ENCODE measurements around the gene KLHDC10. TPM values are rescaled to one million over a fixed set of nuclear protein-coding genes. Genes with fewer than 3 reads are reported as not detected.

KLHDC10 gene
- total and polyA plus RNA-seq, 2 donors (not counting 3 experiments of a cell fraction or from before 2014, with no cell fraction given) = 14.9 to 31.3 TPM

GRCh38 chr7:130157700-130158099, 87.4 kb downstream of the KLHDC10 start:
- no TSS peak for BruUV-seq (replicated peaks)
- Histone ChIP-seq H3K4me3 (replicated peaks in 1 of 3; ENCODE audit: insufficient read depth in 1 of 3, low read depth in 1 of 3, low read length in 3 of 3) (no peak overlapping the region), H3K27me3 (ENCODE audit: control insufficient read depth in 2 of 2, insufficient read depth in 2 of 2, low read length in 2 of 2) (no peaks in the 10 kb centered on the region), H3K9me3 (replicated peaks; ENCODE audit: control insufficient read depth, insufficient read depth, low read length) (no peaks in the 10 kb centered on the region), H3K4me2 (ENCODE audit: insufficient read depth, low read length) (no peak overlapping the region), H3K9ac (replicated peaks; ENCODE audit: extremely low read depth, insufficient read depth, low read length) (no peak overlapping the region), H3K27ac (ENCODE audit: insufficient read depth, low read depth, low read length) (no peak overlapping the region), H4K20me1 (replicated peaks; ENCODE audit: control insufficient read depth, extremely low read depth, insufficient read depth, low read length) (no peaks in the 10 kb centered on the region), H3K36me3 (ENCODE audit: control insufficient read depth in 2 of 2, extremely low read depth in 1 of 2, insufficient read depth in 2 of 2, low read length in 2 of 2) (peaks cover 0 to 3% of the 10 kb centered on the region in 2 experiments), H3K9me1 (replicated peaks; ENCODE audit: control insufficient read depth, extremely low read depth, insufficient read depth, low read length) (no peaks in the 10 kb centered on the region), H3K4me1 (ENCODE audit: control insufficient read depth, extremely low read depth, insufficient read depth, low read length) (no peaks in the 10 kb centered on the region), H2AFZ (ENCODE audit: low read depth, low read length) (no peak overlapping the region), H3K79me2 (ENCODE audit: control insufficient read depth, insufficient read depth, low read length) (no peaks in the 10 kb centered on the region)
- intact Hi-C loops (cut with micrococcal nuclease) (no loop called here), dilution Hi-C loops (cut with MboI; ENCODE audit: extremely low pct_ligation_motif_present, low sequenced_read_pairs) (no loop called here)
- no peak for DNase-seq (ENCODE audit: low read depth, low spot score)
- CTCF ChIA-PET = no interaction called here
- TF ChIP-seq, protein P1, sequence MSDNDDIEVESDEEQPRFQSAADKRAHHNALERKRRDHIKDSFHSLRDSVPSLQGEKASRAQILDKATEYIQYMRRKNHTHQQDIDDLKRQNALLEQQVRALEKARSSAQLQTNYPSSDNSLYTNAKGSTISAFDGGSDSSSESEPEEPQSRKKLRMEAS (IDR thresholded peaks at IDR 0.05; ENCODE audit: insufficient read depth, insufficient read length) = no peak
- TF ChIP-seq JUN (IDR thresholded peaks at IDR 0.05; ENCODE audit: borderline replicate concordance, insufficient read depth, insufficient read length, low read depth) = no peak
- no peak for TF ChIP-seq EZH2 (IDR thresholded peaks at IDR 0.05; ENCODE audit: borderline replicate concordance, low read depth, low read length, severe bottlenecking)
- POLR2A ChIA-PET = no interaction called here
- FAIRE-seq = no peak

DNA sequence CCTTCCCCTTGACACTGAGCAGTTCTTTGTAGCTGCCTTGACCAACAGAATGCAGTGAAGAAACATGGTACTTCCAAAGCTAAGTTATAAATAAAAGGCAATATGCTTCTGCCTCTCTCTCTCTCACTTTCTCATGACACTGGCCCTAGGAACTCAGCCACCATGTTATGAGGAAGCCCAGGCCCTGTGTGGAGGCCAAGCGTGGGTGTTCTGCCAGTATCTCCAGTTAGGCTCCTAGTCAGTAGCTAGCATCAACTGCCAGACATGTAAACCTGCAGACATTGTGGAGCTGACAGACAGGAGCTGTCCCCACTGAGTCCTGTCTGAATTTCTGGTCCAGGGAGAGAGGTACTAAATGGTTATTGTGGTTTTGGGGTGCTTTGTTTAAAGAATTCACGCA, 89.7 kb downstream of the KLHDC10 start:
- dilution Hi-C loops (cut with MboI; ENCODE audit: extremely low pct_ligation_motif_present, low sequenced_read_pairs) = no loop called here
- H3K9me1 ChIP-seq (replicated peaks; ENCODE audit: control insufficient read depth, extremely low read depth, insufficient read depth, low read length) = no peaks in the 10 kb centered on the region

More for the DNA sequence above, 89.7 kb downstream of the KLHDC10 start:
- DNase-seq (ENCODE audit: low read depth, low spot score) = no peak
- H4K20me1 ChIP-seq (replicated peaks; ENCODE audit: control insufficient read depth, extremely low read depth, insufficient read depth, low read length) = no peaks in the 10 kb centered on the region
- H3K79me2 ChIP-seq (ENCODE audit: control insufficient read depth, insufficient read depth, low read length) = no peaks in the 10 kb centered on the region
- H3K9ac ChIP-seq (replicated peaks; ENCODE audit: extremely low read depth, insufficient read depth, low read length) = no peak overlapping the region
- FAIRE-seq = no peak
- BruUV-seq (replicated peaks) = no TSS peak
- no peaks in the 10 kb centered on the region for H3K27me3 ChIP-seq (ENCODE audit: control insufficient read depth in 2 of 2, insufficient read depth in 2 of 2, low read length in 2 of 2)
- TF ChIP-seq, protein P2, sequence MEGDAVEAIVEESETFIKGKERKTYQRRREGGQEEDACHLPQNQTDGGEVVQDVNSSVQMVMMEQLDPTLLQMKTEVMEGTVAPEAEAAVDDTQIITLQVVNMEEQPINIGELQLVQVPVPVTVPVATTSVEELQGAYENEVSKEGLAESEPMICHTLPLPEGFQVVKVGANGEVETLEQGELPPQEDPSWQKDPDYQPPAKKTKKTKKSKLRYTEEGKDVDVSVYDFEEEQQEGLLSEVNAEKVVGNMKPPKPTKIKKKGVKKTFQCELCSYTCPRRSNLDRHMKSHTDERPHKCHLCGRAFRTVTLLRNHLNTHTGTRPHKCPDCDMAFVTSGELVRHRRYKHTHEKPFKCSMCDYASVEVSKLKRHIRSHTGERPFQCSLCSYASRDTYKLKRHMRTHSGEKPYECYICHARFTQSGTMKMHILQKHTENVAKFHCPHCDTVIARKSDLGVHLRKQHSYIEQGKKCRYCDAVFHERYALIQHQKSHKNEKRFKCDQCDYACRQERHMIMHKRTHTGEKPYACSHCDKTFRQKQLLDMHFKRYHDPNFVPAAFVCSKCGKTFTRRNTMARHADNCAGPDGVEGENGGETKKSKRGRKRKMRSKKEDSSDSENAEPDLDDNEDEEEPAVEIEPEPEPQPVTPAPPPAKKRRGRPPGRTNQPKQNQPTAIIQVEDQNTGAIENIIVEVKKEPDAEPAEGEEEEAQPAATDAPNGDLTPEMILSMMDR (IDR thresholded peaks at IDR 0.05; ENCODE audit: extremely low read depth in 1 of 2, insufficient read depth in 1 of 2, low read depth in 1 of 2, low read length in 2 of 2) = no peak
- TF ChIP-seq, protein P1 (IDR thresholded peaks at IDR 0.05; ENCODE audit: insufficient read depth, insufficient read length) = no peak
- no peak for TF ChIP-seq MYC (IDR thresholded peaks at IDR 0.05; ENCODE audit: low read depth, low read length)
- TF ChIP-seq EZH2 (IDR thresholded peaks at IDR 0.05; ENCODE audit: borderline replicate concordance, low read depth, low read length, severe bottlenecking) = no peak
- no peak for TF ChIP-seq FOS (IDR thresholded peaks at IDR 0.05; ENCODE audit: borderline replicate concordance, insufficient read depth, low read length)
- no peak for TF ChIP-seq POLR2AphosphoS5 (IDR thresholded peaks at IDR 0.05; ENCODE audit: insufficient read depth, low read depth, low read length)
- TF ChIP-seq POLR2A (IDR thresholded peaks at IDR 0.05; ENCODE audit: low read depth, low read length) = no peak
- TF ChIP-seq GATA2 (IDR thresholded peaks at IDR 0.05; ENCODE audit: insufficient read depth, insufficient read length, low read depth, low read length) = no peak
- H3K4me2 ChIP-seq (ENCODE audit: insufficient read depth, low read length) = no peak overlapping the region
- CTCF ChIA-PET = interaction anchor here (1.0 to 1.6 kb wide), 3 partner anchors 12 to 88 kb away, joined by 3 to 5 read pairs (median 3); no protein-coding TSS in a partner anchor
- no peak overlapping the region for H3K27ac ChIP-seq (ENCODE audit: insufficient read depth, low read depth, low read length)
- peaks cover 0 to 3% of the 10 kb centered on the region in 2 experiments for H3K36me3 ChIP-seq (ENCODE audit: control insufficient read depth in 2 of 2, extremely low read depth in 1 of 2, insufficient read depth in 2 of 2, low read length in 2 of 2)
- intact Hi-C loops (cut with micrococcal nuclease) = no loop called here
- no peaks in the 10 kb centered on the region for H3K4me1 ChIP-seq (ENCODE audit: control insufficient read depth, extremely low read depth, insufficient read depth, low read length)
- no peaks in the 10 kb centered on the region for H3K9me3 ChIP-seq (replicated peaks; ENCODE audit: control insufficient read depth, insufficient read depth, low read length)
- no peak overlapping the region for H3K4me3 ChIP-seq (replicated peaks in 1 of 3; ENCODE audit: insufficient read depth in 1 of 3, low read depth in 1 of 3, low read length in 3 of 3)
- H2AFZ ChIP-seq (ENCODE audit: low read depth, low read length) = no peak overlapping the region
- POLR2A ChIA-PET = no interaction called here

Data from endothelial cell of umbilical vein (primary cell).